ENCODE data around the gene GSTM2.
"Not testable (repeated sequence)": the region's sequence is repeated elsewhere in the genome, so short reads cannot be mapped to it uniquely, and the experiment has no call there.

The GSTM2 gene

DNA sequence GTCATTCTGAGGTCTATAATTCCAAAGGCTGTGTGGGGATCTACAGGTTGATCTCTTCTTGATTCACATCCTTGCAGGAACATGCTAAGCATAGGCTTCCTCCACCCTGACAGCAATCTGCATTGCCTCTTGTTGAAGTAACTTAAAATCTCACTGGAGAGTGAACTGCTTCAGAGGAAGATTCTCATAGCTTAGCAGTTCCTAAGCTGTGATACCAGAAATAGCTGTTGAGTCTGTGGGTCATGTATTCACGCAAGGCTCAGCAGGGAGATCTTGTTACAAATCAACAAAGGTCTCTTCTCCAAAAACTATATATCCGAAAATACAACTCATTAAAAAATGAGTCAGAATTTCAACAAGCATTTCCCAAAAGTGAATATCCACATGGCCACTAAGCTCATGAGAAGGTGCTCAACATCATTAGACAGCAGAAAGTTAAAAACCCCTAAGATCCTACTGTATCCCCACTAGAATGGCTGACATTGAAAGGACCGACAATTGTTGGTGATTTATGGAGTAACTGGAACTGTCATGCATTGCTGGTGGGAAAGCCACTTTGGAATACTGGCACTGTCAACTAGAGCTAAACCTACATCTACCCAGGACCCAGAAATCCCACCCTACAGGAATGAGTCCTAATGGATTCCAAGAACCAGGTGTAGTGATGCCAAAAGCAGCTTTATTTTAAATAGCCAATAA is 9.0 kb downstream of the GSTM2 start:
- H3K79me1 ChIP-seq (ENCODE audit: low read depth, low read length); H3K9ac ChIP-seq (ENCODE audit: low read depth, low read length, poor library complexity); H4K91ac ChIP-seq (ENCODE audit: low read depth, low read length, poor library complexity); H4K8ac ChIP-seq (ENCODE audit: low read depth, low read length); H3K27ac ChIP-seq (replicated peaks; ENCODE audit: low read length); H2BK15ac ChIP-seq (ENCODE audit: low read length); H3K18ac ChIP-seq (ENCODE audit: low read length); H3K4me1 ChIP-seq (ENCODE audit: control insufficient read depth in 2 of 2, insufficient read depth in 1 of 2, low read depth in 1 of 2, low read length in 2 of 2); H3K4me2 ChIP-seq (ENCODE audit: insufficient read depth, low read length, poor library complexity, severe bottlenecking); H2BK120ac ChIP-seq (ENCODE audit: low read depth, low read length); H3K4me3 ChIP-seq (ENCODE audit: low read length in 2 of 2); H2AFZ ChIP-seq (ENCODE audit: low read length); H2BK5ac ChIP-seq (ENCODE audit: low read length); H3K9me3 ChIP-seq (replicated peaks in 1 of 2; ENCODE audit: control insufficient read depth in 2 of 2, insufficient read depth in 1 of 2, low read depth in 1 of 2, low read length in 2 of 2); DNase-seq (ENCODE audit: low spot score); H3K36me3 ChIP-seq (replicated peaks in 1 of 2; ENCODE audit: control insufficient read depth in 2 of 2, insufficient read depth in 2 of 2, low read length in 2 of 2); H3K23ac ChIP-seq (ENCODE audit: low read depth, low read length, poor library complexity); H2BK12ac ChIP-seq (ENCODE audit: low read length); H3K27me3 ChIP-seq (ENCODE audit: control insufficient read depth in 3 of 3, insufficient read depth in 3 of 3, low read depth in 1 of 3, low read length in 3 of 3); H3K4ac ChIP-seq (ENCODE audit: low read length); H2AK5ac ChIP-seq (ENCODE audit: low read depth, low read length); H3K14ac ChIP-seq (ENCODE audit: low read length): not testable (repeated sequence)
- no CpG with 5 or more reads among the region's 3 CpGs for WGBS, 2 donors (ENCODE audit: extremely low coverage in 2 of 2, insufficient read length in 2 of 2, insufficient replicate concordance in 1 of 2)

DNA sequence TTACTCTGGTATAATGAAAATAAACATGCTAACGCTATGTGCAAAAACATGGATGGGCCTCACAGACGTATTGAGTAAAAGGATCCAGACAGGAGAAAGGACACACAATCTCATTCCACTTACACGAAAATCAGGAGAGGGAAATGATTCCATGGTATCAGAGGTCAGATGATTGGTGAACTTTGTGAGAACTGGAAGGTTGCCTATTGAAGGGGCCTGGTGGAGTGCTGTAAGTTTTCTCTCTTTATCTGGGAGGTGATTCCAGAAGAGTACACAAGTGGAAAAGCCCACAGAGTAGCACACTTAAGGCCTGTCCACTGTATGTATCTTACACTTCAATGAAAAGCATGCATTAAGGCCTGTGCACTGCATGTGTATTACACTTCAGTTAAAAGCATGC is 9.6 kb downstream of the GSTM2 start:
- H3K18ac ChIP-seq (ENCODE audit: low read length): no peak overlapping the region
- no peak overlapping the region for H3K23ac ChIP-seq (ENCODE audit: low read depth, low read length, poor library complexity)
- no peaks in the 10 kb centered on the region for H3K36me3 ChIP-seq (replicated peaks in 1 of 2; ENCODE audit: control insufficient read depth in 2 of 2, insufficient read depth in 2 of 2, low read length in 2 of 2)
- H4K91ac ChIP-seq (ENCODE audit: low read depth, low read length, poor library complexity): no peak overlapping the region
- WGBS, 2 donors (ENCODE audit: extremely low coverage in 2 of 2, insufficient read length in 2 of 2, insufficient replicate concordance in 1 of 2): no CpG with 5 or more reads among the region's 3 CpGs
- H3K27ac ChIP-seq (replicated peaks; ENCODE audit: low read length): no peak overlapping the region
- no peak overlapping the region for H2BK12ac ChIP-seq (ENCODE audit: low read length)
- no peak overlapping the region for H3K14ac ChIP-seq (ENCODE audit: low read length)
- H3K9ac ChIP-seq (ENCODE audit: low read depth, low read length, poor library complexity): no peak overlapping the region
- no peaks in the 10 kb centered on the region for H3K27me3 ChIP-seq (ENCODE audit: control insufficient read depth in 3 of 3, insufficient read depth in 3 of 3, low read depth in 1 of 3, low read length in 3 of 3)
- H3K4me2 ChIP-seq (ENCODE audit: insufficient read depth, low read length, poor library complexity, severe bottlenecking): no peak overlapping the region
- H3K4me1 ChIP-seq (ENCODE audit: control insufficient read depth in 2 of 2, insufficient read depth in 1 of 2, low read depth in 1 of 2, low read length in 2 of 2): no peaks in the 10 kb centered on the region
- H2BK5ac ChIP-seq (ENCODE audit: low read length): no peak overlapping the region
- H4K8ac ChIP-seq (ENCODE audit: low read depth, low read length): no peak overlapping the region
- no peak overlapping the region for H3K4me3 ChIP-seq (ENCODE audit: low read length in 2 of 2)
- no peak overlapping the region for H2BK15ac ChIP-seq (ENCODE audit: low read length)
- no peak overlapping the region for H3K4ac ChIP-seq (ENCODE audit: low read length)
- H2AK5ac ChIP-seq (ENCODE audit: low read depth, low read length): no peak overlapping the region
- no peak overlapping the region for H2BK120ac ChIP-seq (ENCODE audit: low read depth, low read length)
- no peaks in the 10 kb centered on the region for H3K9me3 ChIP-seq (replicated peaks in 1 of 2; ENCODE audit: control insufficient read depth in 2 of 2, insufficient read depth in 1 of 2, low read depth in 1 of 2, low read length in 2 of 2)
- DNase-seq (ENCODE audit: low spot score): no peak
- no peak overlapping the region for H2AFZ ChIP-seq (ENCODE audit: low read length)
- no peaks in the 10 kb centered on the region for H3K79me1 ChIP-seq (ENCODE audit: low read depth, low read length)

DNA sequence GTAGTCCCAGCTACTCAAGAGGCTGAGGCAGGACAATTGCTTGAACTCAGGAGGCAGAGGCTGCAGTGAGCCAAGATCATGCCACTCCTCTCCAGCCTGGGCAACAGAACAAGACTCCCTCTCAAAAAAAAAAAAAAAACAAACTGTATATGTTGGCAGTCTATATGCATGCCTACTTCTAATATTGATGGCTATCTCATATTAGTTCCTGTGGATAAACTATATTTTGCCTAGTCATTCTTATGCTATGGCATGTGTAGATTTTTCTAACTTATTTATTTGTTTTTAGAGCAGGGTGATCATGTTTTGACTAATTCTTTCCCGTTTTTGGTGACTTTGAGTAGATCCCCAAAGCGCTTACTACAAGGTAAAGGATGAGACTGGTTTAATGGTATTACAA is 10.8 kb downstream of the GSTM2 start:
- H3K27me3 ChIP-seq (ENCODE audit: control insufficient read depth in 3 of 3, insufficient read depth in 3 of 3, low read depth in 1 of 3, low read length in 3 of 3); H3K4me3 ChIP-seq (ENCODE audit: low read length in 2 of 2); H3K79me1 ChIP-seq (ENCODE audit: low read depth, low read length); H3K23ac ChIP-seq (ENCODE audit: low read depth, low read length, poor library complexity); H2BK15ac ChIP-seq (ENCODE audit: low read length); H2BK5ac ChIP-seq (ENCODE audit: low read length); H2BK12ac ChIP-seq (ENCODE audit: low read length); H3K14ac ChIP-seq (ENCODE audit: low read length); H3K4ac ChIP-seq (ENCODE audit: low read length); H2BK120ac ChIP-seq (ENCODE audit: low read depth, low read length); H3K9ac ChIP-seq (ENCODE audit: low read depth, low read length, poor library complexity); H3K9me3 ChIP-seq (replicated peaks in 1 of 2; ENCODE audit: control insufficient read depth in 2 of 2, insufficient read depth in 1 of 2, low read depth in 1 of 2, low read length in 2 of 2); H3K27ac ChIP-seq (replicated peaks; ENCODE audit: low read length); H4K91ac ChIP-seq (ENCODE audit: low read depth, low read length, poor library complexity); H3K4me2 ChIP-seq (ENCODE audit: insufficient read depth, low read length, poor library complexity, severe bottlenecking); H3K18ac ChIP-seq (ENCODE audit: low read length); H2AFZ ChIP-seq (ENCODE audit: low read length); H2AK5ac ChIP-seq (ENCODE audit: low read depth, low read length); H3K4me1 ChIP-seq (ENCODE audit: control insufficient read depth in 2 of 2, insufficient read depth in 1 of 2, low read depth in 1 of 2, low read length in 2 of 2); H3K36me3 ChIP-seq (replicated peaks in 1 of 2; ENCODE audit: control insufficient read depth in 2 of 2, insufficient read depth in 2 of 2, low read length in 2 of 2); H4K8ac ChIP-seq (ENCODE audit: low read depth, low read length); DNase-seq (ENCODE audit: low spot score): not testable (repeated sequence)
- no CpG with 5 or more reads among the region's 2 CpGs for WGBS, 2 donors (ENCODE audit: extremely low coverage in 2 of 2, insufficient read length in 2 of 2, insufficient replicate concordance in 1 of 2)

DNA sequence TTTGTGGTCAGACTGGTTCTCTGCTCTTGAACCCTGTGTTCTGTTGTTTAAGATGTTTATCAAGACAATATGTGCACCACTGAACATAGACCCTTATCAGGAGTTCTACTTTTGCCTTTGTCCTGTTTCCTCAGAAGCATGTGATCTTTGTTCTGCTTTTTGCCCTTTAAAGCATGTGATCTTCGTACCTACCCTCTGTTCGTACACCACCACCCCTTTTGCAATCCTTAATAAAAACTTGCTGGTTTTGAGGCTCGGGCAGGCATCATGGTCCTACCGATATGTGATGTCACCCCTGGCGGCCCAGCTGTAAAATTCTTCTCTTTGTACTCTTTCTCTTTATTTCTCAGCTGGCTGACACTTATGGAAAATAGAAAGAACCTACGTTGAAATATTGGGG is 16.9 kb downstream of the GSTM2 start:
- not testable (repeated sequence) for DNase-seq (ENCODE audit: low spot score); H2AK5ac ChIP-seq (ENCODE audit: low read depth, low read length); H3K4ac ChIP-seq (ENCODE audit: low read length); H3K4me1 ChIP-seq (ENCODE audit: control insufficient read depth in 2 of 2, insufficient read depth in 1 of 2, low read depth in 1 of 2, low read length in 2 of 2); H3K36me3 ChIP-seq (replicated peaks in 1 of 2; ENCODE audit: control insufficient read depth in 2 of 2, insufficient read depth in 2 of 2, low read length in 2 of 2); H2AFZ ChIP-seq (ENCODE audit: low read length); H2BK5ac ChIP-seq (ENCODE audit: low read length); H3K18ac ChIP-seq (ENCODE audit: low read length); H3K9ac ChIP-seq (ENCODE audit: low read depth, low read length, poor library complexity); H4K8ac ChIP-seq (ENCODE audit: low read depth, low read length); H3K27ac ChIP-seq (replicated peaks; ENCODE audit: low read length); H3K14ac ChIP-seq (ENCODE audit: low read length); H3K23ac ChIP-seq (ENCODE audit: low read depth, low read length, poor library complexity); H3K27me3 ChIP-seq (ENCODE audit: control insufficient read depth in 3 of 3, insufficient read depth in 3 of 3, low read depth in 1 of 3, low read length in 3 of 3); H2BK12ac ChIP-seq (ENCODE audit: low read length); H2BK120ac ChIP-seq (ENCODE audit: low read depth, low read length); H2BK15ac ChIP-seq (ENCODE audit: low read length); H3K4me3 ChIP-seq (ENCODE audit: low read length in 2 of 2); H3K79me1 ChIP-seq (ENCODE audit: low read depth, low read length); H4K91ac ChIP-seq (ENCODE audit: low read depth, low read length, poor library complexity); H3K9me3 ChIP-seq (replicated peaks in 1 of 2; ENCODE audit: control insufficient read depth in 2 of 2, insufficient read depth in 1 of 2, low read depth in 1 of 2, low read length in 2 of 2); H3K4me2 ChIP-seq (ENCODE audit: insufficient read depth, low read length, poor library complexity, severe bottlenecking)
- no CpG with 5 or more reads among the region's 6 CpGs for WGBS, 2 donors (ENCODE audit: extremely low coverage in 2 of 2, insufficient read length in 2 of 2, insufficient replicate concordance in 1 of 2)
